ENCODE measurements around the gene ARHGAP26. TPM values are rescaled to one million over a fixed set of nuclear protein-coding genes. Genes with fewer than 3 reads are reported as not detected.

ARHGAP26 gene
- polyA plus RNA-seq, 1 donor (not counting 4 experiments of a cell fraction or from before 2014, with no cell fraction given) = 3.9 TPM

GRCh38 chr5:142978726-142979125, 208.5 kb downstream of the ARHGAP26 start:
- dilution Hi-C loops (cut with MboI; ENCODE audit: extremely low pct_ligation_motif_present, low sequenced_read_pairs) = no loop called here
- FAIRE-seq = no peak
- Histone ChIP-seq H3K9me3 (ENCODE audit: control insufficient read depth, low read depth, low read length) (no peaks in the 10 kb centered on the region), H3K27ac (ENCODE audit: control insufficient read depth, insufficient read depth, low read length) (no peak overlapping the region), H3K9ac (ENCODE audit: control insufficient read depth, extremely low read depth, insufficient read depth, low read length) (no peak overlapping the region), H3K79me2 (ENCODE audit: control insufficient read depth, insufficient read depth, low read length) (no peaks in the 10 kb centered on the region), H3K27me3 (ENCODE audit: control insufficient read depth, extremely low read depth, insufficient read depth, low read length) (no peaks in the 10 kb centered on the region), H3K4me2 (ENCODE audit: control insufficient read depth, extremely low read depth, insufficient read depth, low read depth, low read length) (no peak overlapping the region), H3K36me3 (ENCODE audit: control insufficient read depth in 2 of 2, extremely low read depth in 1 of 2, insufficient read depth in 2 of 2, low read length in 2 of 2) (no peaks in the 10 kb centered on the region), H2AFZ (ENCODE audit: control insufficient read depth, low read length) (no peak overlapping the region), H3K4me3 (ENCODE audit: control insufficient read depth in 2 of 3, extremely low read depth in 1 of 3, insufficient read depth in 2 of 3, low read depth in 1 of 3, low read length in 3 of 3) (no peak overlapping the region), H3K9me1 (ENCODE audit: control insufficient read depth, extremely low read depth, insufficient read depth, low read length) (no peaks in the 10 kb centered on the region), H4K20me1 (ENCODE audit: control insufficient read depth, extremely low read depth, insufficient read depth, low read length) (no peaks in the 10 kb centered on the region), H3K4me1 (ENCODE audit: control insufficient read depth, extremely low read depth, insufficient read depth, low read length) (peaks cover 54% of the 10 kb centered on the region)
- DNase-seq (ENCODE audit: low read depth, low spot score) = no peak
- TF ChIP-seq, protein P1, sequence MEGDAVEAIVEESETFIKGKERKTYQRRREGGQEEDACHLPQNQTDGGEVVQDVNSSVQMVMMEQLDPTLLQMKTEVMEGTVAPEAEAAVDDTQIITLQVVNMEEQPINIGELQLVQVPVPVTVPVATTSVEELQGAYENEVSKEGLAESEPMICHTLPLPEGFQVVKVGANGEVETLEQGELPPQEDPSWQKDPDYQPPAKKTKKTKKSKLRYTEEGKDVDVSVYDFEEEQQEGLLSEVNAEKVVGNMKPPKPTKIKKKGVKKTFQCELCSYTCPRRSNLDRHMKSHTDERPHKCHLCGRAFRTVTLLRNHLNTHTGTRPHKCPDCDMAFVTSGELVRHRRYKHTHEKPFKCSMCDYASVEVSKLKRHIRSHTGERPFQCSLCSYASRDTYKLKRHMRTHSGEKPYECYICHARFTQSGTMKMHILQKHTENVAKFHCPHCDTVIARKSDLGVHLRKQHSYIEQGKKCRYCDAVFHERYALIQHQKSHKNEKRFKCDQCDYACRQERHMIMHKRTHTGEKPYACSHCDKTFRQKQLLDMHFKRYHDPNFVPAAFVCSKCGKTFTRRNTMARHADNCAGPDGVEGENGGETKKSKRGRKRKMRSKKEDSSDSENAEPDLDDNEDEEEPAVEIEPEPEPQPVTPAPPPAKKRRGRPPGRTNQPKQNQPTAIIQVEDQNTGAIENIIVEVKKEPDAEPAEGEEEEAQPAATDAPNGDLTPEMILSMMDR (optimal IDR thresholded peaks at IDR 0.05 in 1 of 3, IDR thresholded peaks at IDR 0.05 in 1 of 3, conservative IDR thresholded peaks at IDR 0.05 in 1 of 3; ENCODE audit: extremely low read depth in 1 of 3, insufficient read depth in 2 of 3, low read length in 3 of 3) = no peak
- TF ChIP-seq EZH2 (IDR thresholded peaks at IDR 0.05; ENCODE audit: low read length) = no peak

DNA sequence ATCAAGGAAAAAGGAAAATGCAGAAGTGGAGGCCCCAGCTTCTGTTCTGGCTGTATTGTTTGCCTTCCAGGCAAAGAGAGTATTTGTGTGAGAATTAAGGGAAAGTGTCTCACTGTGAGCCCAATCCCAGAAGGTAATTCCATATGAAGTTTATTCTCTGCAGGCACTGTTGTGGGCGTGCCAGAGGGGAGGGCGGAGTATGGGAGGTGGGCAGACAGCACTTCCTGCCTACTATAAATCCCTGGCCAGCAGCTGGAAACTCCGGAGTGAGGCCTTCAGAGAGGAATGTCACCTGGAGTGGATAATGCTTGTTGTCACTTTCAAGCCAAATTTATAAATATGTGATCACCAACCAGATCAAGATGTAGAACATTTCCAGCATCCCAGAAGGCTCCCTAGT, 209.5 kb downstream of the ARHGAP26 start:
- Histone ChIP-seq H3K9ac (ENCODE audit: control insufficient read depth, extremely low read depth, insufficient read depth, low read length) (no peak overlapping the region), H2AFZ (ENCODE audit: control insufficient read depth, low read length) (peak overlapping the region; percentile 24), H3K79me2 (ENCODE audit: control insufficient read depth, insufficient read depth, low read length) (no peaks in the 10 kb centered on the region), H3K4me1 (ENCODE audit: control insufficient read depth, extremely low read depth, insufficient read depth, low read length) (peaks cover 60% of the 10 kb centered on the region), H3K36me3 (ENCODE audit: control insufficient read depth in 2 of 2, extremely low read depth in 1 of 2, insufficient read depth in 2 of 2, low read length in 2 of 2) (no peaks in the 10 kb centered on the region), H3K4me3 (ENCODE audit: control insufficient read depth in 2 of 3, extremely low read depth in 1 of 3, insufficient read depth in 2 of 3, low read depth in 1 of 3, low read length in 3 of 3) (no peak overlapping the region), H3K27ac (ENCODE audit: control insufficient read depth, insufficient read depth, low read length) (no peak overlapping the region), H3K9me1 (ENCODE audit: control insufficient read depth, extremely low read depth, insufficient read depth, low read length) (no peaks in the 10 kb centered on the region), H3K4me2 (ENCODE audit: control insufficient read depth, extremely low read depth, insufficient read depth, low read depth, low read length) (no peak overlapping the region), H3K9me3 (ENCODE audit: control insufficient read depth, low read depth, low read length) (no peaks in the 10 kb centered on the region), H4K20me1 (ENCODE audit: control insufficient read depth, extremely low read depth, insufficient read depth, low read length) (no peaks in the 10 kb centered on the region), H3K27me3 (ENCODE audit: control insufficient read depth, extremely low read depth, insufficient read depth, low read length) (no peaks in the 10 kb centered on the region)
- dilution Hi-C loops (cut with MboI; ENCODE audit: extremely low pct_ligation_motif_present, low sequenced_read_pairs) = no loop called here
- no peak for DNase-seq (ENCODE audit: low read depth, low spot score)
- FAIRE-seq = peak; percentile 79
- no peak for TF ChIP-seq EZH2 (IDR thresholded peaks at IDR 0.05; ENCODE audit: low read length)
- TF ChIP-seq, protein P1 (optimal IDR thresholded peaks at IDR 0.05 in 1 of 3, IDR thresholded peaks at IDR 0.05 in 1 of 3, conservative IDR thresholded peaks at IDR 0.05 in 1 of 3; ENCODE audit: extremely low read depth in 1 of 3, insufficient read depth in 2 of 3, low read length in 3 of 3) = no peak

Data from keratinocyte (primary cell).